ENCODE measurements around the gene IL9R. TPM values are rescaled to one million over a fixed set of nuclear protein-coding genes. Genes with fewer than 3 reads are reported as not detected.

Gene IL9R
- total and polyA plus RNA-seq, 10 of the 15 experiments (the other 5 are each of a cell fraction or from before 2014, with no cell fraction given): 0.47 to 5.9 (median 2.4) TPM

DNA sequence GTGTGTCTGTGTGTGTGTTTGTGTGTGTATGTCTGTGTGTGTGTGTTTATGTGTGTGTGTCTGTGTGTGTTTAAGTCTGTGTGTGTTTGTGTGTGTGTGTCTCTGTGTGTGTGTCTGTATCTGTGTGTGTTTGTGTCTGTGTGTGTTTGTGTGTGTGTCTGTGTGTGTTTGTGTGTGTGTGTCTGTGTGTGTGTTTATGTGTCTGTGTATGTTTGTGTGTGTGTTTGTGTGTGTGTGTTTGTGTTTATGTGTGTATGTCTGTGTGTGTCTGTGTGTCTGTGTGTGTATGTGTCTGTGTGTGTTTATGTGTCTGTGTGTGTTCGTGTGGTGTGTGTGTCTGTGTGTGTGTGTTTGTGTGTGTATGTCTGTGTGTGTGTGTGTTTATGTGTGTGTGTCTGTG, 11.4 kb downstream of the IL9R start:
- Histone ChIP-seq H3K27me3 (replicated peaks in 1 of 2; ENCODE audit: control insufficient read depth in 2 of 2, insufficient read depth in 2 of 2, low read length in 1 of 2) (no peaks in the 10 kb centered on the region), H3K4me3 (no peak overlapping the region), H4K20me1 (ENCODE audit: control insufficient read depth, insufficient read depth) (no peaks in the 10 kb centered on the region), H3K79me2 (ENCODE audit: control insufficient read depth, insufficient read depth, low read length) (no peaks in the 10 kb centered on the region), H3K27ac (ENCODE audit: control insufficient read depth, insufficient read depth) (no peak overlapping the region), H3K4me2 (ENCODE audit: control insufficient read depth, insufficient read depth) (no peak overlapping the region), H2AFZ (ENCODE audit: control insufficient read depth, low read depth, low read length) (no peak overlapping the region), H3K4me1 (ENCODE audit: control insufficient read depth, insufficient read depth, low read length) (no peaks in the 10 kb centered on the region), H3K9ac (ENCODE audit: control insufficient read depth, insufficient read depth, low read length) (no peak overlapping the region), H3K9me3 (replicated peaks; ENCODE audit: control insufficient read depth, insufficient read depth, low read length) (no peaks in the 10 kb centered on the region), H3K36me3 (ENCODE audit: control insufficient read depth in 2 of 2, insufficient read depth in 2 of 2, low read length in 1 of 2) (no peaks in the 10 kb centered on the region)
- no peak for ATAC-seq
- WGBS (ENCODE audit: insufficient coverage, insufficient replicate concordance, low lambda C conversion rate, missing lambda C conversion rate): 50% methylated on average over 1 of the region's 1 CpG
- no peak for FAIRE-seq
- ChIA-PET CTCF (no interaction called here), POLR2A (no interaction called here), SMC1A (ENCODE audit: uncharacterized antibody, unreplicated experiment) (no interaction called here), RAD21 (ENCODE audit: unreplicated experiment) (no interaction called here)
- in situ Hi-C loops (cut with MboI) (no loop called here), intact Hi-C loops (cut with micrococcal nuclease; ENCODE audit: unreplicated experiment) (no loop called here)
- no TSS peak for BruUV-seq (replicated peaks)
- DNase-seq (ENCODE audit: low read depth, low spot score): no peak
- TF ChIP-seq EED (IDR thresholded peaks at IDR 0.05; ENCODE audit: low read depth) (no peak), MTA2 (IDR thresholded peaks at IDR 0.05; ENCODE audit: low read depth) (no peak), HDGF (IDR thresholded peaks at IDR 0.05) (peak; percentile 99), DPF2 (IDR thresholded peaks at IDR 0.05) (no peak), RAD51 (IDR thresholded peaks at IDR 0.05) (no peak), NBN (IDR thresholded peaks at IDR 0.05) (peak; percentile 87), RELB (IDR thresholded peaks at IDR 0.05; ENCODE audit: low read depth) (0 out of 2 replicates have a peak, but pooled peaks have one; percentile 29), RAD21 (IDR thresholded peaks at IDR 0.05; ENCODE audit: insufficient read depth, low read depth, low read length) (no peak), ZSCAN29 (IDR thresholded peaks at IDR 0.05) (no peak), IRF3 (IDR thresholded peaks at IDR 0.05) (no peak), TCF3 (IDR thresholded peaks at IDR 0.05; ENCODE audit: borderline replicate concordance, insufficient read depth, low read depth, low read length) (no peak), PKNOX1 (IDR thresholded peaks at IDR 0.05) (0 out of 2 replicates have a peak, but pooled peaks have one; percentile 12), NR2C1 (IDR thresholded peaks at IDR 0.05) (no peak), SMAD5 (IDR thresholded peaks at IDR 0.05; ENCODE audit: low read depth) (no peak), HDAC6 (IDR thresholded peaks at IDR 0.05; ENCODE audit: unreplicated experiment) (no peak), YY1 (IDR thresholded peaks at IDR 0.05; ENCODE audit: low read depth, low read length) (no peak)
- TF ChIP-seq, protein P1, sequence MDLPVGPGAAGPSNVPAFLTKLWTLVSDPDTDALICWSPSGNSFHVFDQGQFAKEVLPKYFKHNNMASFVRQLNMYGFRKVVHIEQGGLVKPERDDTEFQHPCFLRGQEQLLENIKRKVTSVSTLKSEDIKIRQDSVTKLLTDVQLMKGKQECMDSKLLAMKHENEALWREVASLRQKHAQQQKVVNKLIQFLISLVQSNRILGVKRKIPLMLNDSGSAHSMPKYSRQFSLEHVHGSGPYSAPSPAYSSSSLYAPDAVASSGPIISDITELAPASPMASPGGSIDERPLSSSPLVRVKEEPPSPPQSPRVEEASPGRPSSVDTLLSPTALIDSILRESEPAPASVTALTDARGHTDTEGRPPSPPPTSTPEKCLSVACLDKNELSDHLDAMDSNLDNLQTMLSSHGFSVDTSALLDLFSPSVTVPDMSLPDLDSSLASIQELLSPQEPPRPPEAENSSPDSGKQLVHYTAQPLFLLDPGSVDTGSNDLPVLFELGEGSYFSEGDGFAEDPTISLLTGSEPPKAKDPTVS (IDR thresholded peaks at IDR 0.05; ENCODE audit: low read depth, low read length): no peak
- TF ChIP-seq, protein P2, sequence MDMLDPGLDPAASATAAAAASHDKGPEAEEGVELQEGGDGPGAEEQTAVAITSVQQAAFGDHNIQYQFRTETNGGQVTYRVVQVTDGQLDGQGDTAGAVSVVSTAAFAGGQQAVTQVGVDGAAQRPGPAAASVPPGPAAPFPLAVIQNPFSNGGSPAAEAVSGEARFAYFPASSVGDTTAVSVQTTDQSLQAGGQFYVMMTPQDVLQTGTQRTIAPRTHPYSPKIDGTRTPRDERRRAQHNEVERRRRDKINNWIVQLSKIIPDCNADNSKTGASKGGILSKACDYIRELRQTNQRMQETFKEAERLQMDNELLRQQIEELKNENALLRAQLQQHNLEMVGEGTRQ (IDR thresholded peaks at IDR 0.05; ENCODE audit: borderline replicate concordance, low read depth, low read length): no peak
- TF ChIP-seq, protein P3, sequence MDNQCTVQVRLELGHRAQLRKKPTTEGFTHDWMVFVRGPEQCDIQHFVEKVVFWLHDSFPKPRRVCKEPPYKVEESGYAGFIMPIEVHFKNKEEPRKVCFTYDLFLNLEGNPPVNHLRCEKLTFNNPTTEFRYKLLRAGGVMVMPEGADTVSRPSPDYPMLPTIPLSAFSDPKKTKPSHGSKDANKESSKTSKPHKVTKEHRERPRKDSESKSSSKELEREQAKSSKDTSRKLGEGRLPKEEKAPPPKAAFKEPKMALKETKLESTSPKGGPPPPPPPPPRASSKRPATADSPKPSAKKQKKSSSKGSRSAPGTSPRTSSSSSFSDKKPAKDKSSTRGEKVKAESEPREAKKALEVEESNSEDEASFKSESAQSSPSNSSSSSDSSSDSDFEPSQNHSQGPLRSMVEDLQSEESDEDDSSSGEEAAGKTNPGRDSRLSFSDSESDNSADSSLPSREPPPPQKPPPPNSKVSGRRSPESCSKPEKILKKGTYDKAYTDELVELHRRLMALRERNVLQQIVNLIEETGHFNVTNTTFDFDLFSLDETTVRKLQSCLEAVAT (IDR thresholded peaks at IDR 0.05): peak; percentile 53; the same call in 1 of the 2 replicates

Data from GM12878 (cell line).